ENCODE data around the gene GRIK4. TPM values are rescaled to one million over a fixed set of nuclear protein-coding genes. Genes with fewer than 3 reads are reported as not detected.

Gene GRIK4
- total and polyA plus RNA-seq, 8 donors = 0.06 to 0.31 TPM; not detected in 6

- no peak for DNase-seq
- H3K27me3 ChIP-seq = peaks cover 0 to 15% (median 0%) of the 10 kb centered on the region in 3 donors
- intact Hi-C loops (cut with DNase I; ENCODE audit: low total_unique reads) = no loop called here
- H3K4me3 ChIP-seq = no peak overlapping the region
- WGBS, 5 donors = 64 to 78% (median 68%) methylated on average over 9 of the region's 9 CpGs
- no peaks in the 10 kb centered on the region for H3K4me1 ChIP-seq
- H3K9me3 ChIP-seq = no peaks in the 10 kb centered on the region
- no peak for TF ChIP-seq POLR2A (IDR thresholded peaks at IDR 0.05)
- TF ChIP-seq POLR2AphosphoS5 (IDR thresholded peaks at IDR 0.05) = no peak
- TF ChIP-seq EP300 (IDR thresholded peaks at IDR 0.05) = no peak
- TF ChIP-seq CTCF (IDR thresholded peaks at IDR 0.05) = no peak
- no peaks in the 10 kb centered on the region for H3K36me3 ChIP-seq
- H3K27ac ChIP-seq = no peak overlapping the region
Observed at GRCh38 chr11:120556797-120557196, 45.2 kb downstream of the GRIK4 start.

DNA sequence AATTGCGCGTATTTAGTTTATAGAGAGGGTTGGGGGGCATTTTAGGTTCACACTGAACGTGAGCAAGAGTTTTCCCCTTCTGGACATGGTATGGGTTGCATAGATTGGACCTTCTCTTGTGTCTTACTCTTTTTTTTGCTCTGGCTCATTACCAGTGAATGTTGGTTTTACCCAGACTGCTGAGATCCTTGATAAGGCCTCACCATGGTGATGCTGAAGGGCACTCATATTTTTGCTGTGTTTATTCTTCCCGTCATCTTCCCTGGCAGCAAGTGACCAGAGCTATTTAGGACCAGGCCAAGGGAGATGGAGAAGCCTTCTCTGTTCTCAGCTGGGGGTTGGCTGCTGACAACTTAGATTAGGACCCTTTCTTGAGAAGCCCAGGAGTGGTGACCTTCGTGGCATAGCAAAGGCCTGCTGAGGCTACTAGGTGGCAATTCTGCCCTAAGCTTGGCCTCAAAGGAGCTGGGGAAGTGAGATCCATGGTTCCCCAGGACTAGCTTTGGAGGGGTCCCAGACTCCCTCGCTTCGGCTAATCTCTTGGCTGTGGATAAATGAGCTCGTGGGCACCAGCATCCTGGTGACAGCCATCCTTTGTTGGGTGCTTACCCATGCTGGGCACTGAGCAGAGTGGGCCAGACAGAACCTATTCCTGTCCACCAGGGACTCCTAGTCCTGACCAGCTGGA lies 47.3 kb downstream of the GRIK4 start:
- WGBS, 5 donors = 71 to 85% (median 78%) methylated on average over 8 of the region's 8 CpGs
- H3K4me1 ChIP-seq = peaks cover 0 to 3% (median under 1%) of the 10 kb centered on the region in 4 donors
- H3K27ac ChIP-seq = no peak overlapping the region
- TF ChIP-seq EP300 (IDR thresholded peaks at IDR 0.05) = no peak
- TF ChIP-seq POLR2A (IDR thresholded peaks at IDR 0.05) = no peak
- TF ChIP-seq POLR2AphosphoS5 (IDR thresholded peaks at IDR 0.05) = no peak
- no peak for TF ChIP-seq CTCF (IDR thresholded peaks at IDR 0.05)
- peaks cover 2 to 35% (median 15%) of the 10 kb centered on the region in 3 donors for H3K27me3 ChIP-seq
- DNase-seq = no peak
- intact Hi-C loops (cut with DNase I; ENCODE audit: low total_unique reads) = no loop called here
- H3K36me3 ChIP-seq = no peaks in the 10 kb centered on the region
- H3K9me3 ChIP-seq = no peaks in the 10 kb centered on the region
- no peak overlapping the region for H3K4me3 ChIP-seq

- 80 to 96% (median 88%) methylated on average over 11 of the region's 11 CpGs for WGBS, 5 donors
- no peaks in the 10 kb centered on the region for H3K36me3 ChIP-seq
- H3K27ac ChIP-seq = no peak overlapping the region
- H3K4me3 ChIP-seq = no peak overlapping the region
- intact Hi-C loops (cut with DNase I; ENCODE audit: low total_unique reads) = no loop called here
- H3K4me1 ChIP-seq = peaks cover 10 to 20% (median 15%) of the 10 kb centered on the region in 4 donors
- H3K9me3 ChIP-seq = no peaks in the 10 kb centered on the region
- peaks cover 6 to 57% (median 37%) of the 10 kb centered on the region in 3 donors for H3K27me3 ChIP-seq
- TF ChIP-seq POLR2A (IDR thresholded peaks at IDR 0.05) (no peak), EP300 (IDR thresholded peaks at IDR 0.05) (no peak), CTCF (IDR thresholded peaks at IDR 0.05) (no peak), POLR2AphosphoS5 (IDR thresholded peaks at IDR 0.05) (no peak)
- no peak for DNase-seq
Observed at GRCh38 chr11:120561286-120561685, 49.7 kb downstream of the GRIK4 start.

DNA sequence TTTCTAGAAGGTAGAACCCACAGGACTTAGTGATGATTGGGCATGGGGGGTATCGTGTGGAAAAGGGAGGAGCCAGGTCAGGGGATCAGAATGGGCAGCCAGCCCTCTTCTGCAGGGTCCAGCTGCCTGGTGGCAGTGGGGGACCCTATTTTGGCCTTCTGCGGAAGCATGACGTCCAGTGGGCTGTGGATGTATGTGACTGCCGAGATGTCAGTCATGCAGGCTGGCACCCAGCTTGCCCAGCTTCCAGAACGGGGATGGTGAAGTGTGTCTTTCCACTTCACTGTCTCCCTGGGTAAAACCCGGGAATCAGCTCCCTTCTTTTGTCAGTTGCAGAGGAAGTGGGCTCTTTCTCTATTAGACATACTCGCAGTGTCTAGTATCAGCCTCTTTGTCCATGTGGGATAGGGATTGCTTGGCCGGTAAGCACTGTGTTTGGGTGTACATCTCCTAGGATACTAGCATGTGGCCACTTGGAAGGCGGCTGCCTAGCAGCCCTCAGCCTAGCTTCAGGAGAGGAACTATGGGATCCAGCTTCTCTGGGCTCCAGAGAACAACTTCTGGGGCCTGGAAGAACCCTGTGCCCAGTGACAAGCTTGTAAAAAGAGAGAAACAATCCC lies 51.4 kb downstream of the GRIK4 start:
- Histone ChIP-seq H3K4me3 (no peak overlapping the region), H3K9me3 (no peaks in the 10 kb centered on the region), H3K27me3 (peaks cover 6 to 63% (median 41%) of the 10 kb centered on the region in 3 donors), H3K27ac (no peak overlapping the region), H3K4me1 (peaks cover 10 to 20% (median 15%) of the 10 kb centered on the region in 4 donors), H3K36me3 (no peaks in the 10 kb centered on the region)
- TF ChIP-seq POLR2A (IDR thresholded peaks at IDR 0.05) (no peak), EP300 (IDR thresholded peaks at IDR 0.05) (no peak), CTCF (IDR thresholded peaks at IDR 0.05) (no peak), POLR2AphosphoS5 (IDR thresholded peaks at IDR 0.05) (no peak)
- intact Hi-C loops (cut with DNase I; ENCODE audit: low total_unique reads) = no loop called here
- 75 to 85% (median 77%) methylated on average over 6 to 9 of the region's 9 CpGs for WGBS, 5 donors
- DNase-seq = peak in 1 of 2 donors; percentile 74
